ENCODE measurements around the gene BCKDHA.

The BCKDHA gene

DNA sequence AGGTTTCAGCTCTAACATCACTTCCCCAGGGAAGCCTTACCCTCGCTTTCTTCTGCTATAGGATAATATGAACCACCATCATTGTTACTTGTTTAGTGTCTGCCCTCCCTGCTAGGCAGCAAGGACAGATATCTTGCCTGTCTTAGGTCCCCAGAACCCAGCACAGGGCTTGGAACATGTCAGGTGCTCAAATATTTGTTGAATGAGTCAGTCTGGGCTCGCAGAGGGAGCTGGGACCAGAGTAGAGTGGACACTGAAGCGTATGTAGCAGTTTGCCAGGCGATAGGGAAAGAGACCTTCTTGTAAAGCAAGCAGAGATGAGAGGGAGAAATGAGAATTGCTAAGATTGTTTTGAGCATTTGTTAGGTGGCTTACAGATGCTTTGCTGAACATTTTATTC lies 11.7 kb downstream of the BCKDHA start:
- TF ChIP-seq, protein P1, sequence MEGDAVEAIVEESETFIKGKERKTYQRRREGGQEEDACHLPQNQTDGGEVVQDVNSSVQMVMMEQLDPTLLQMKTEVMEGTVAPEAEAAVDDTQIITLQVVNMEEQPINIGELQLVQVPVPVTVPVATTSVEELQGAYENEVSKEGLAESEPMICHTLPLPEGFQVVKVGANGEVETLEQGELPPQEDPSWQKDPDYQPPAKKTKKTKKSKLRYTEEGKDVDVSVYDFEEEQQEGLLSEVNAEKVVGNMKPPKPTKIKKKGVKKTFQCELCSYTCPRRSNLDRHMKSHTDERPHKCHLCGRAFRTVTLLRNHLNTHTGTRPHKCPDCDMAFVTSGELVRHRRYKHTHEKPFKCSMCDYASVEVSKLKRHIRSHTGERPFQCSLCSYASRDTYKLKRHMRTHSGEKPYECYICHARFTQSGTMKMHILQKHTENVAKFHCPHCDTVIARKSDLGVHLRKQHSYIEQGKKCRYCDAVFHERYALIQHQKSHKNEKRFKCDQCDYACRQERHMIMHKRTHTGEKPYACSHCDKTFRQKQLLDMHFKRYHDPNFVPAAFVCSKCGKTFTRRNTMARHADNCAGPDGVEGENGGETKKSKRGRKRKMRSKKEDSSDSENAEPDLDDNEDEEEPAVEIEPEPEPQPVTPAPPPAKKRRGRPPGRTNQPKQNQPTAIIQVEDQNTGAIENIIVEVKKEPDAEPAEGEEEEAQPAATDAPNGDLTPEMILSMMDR (IDR thresholded peaks at IDR 0.05; ENCODE audit: insufficient read depth, low read length, poor library complexity, severe bottlenecking), result no peak
- H3K4me3 ChIP-seq (replicated peaks; ENCODE audit: low read depth, low read length), result no peak overlapping the region
- no peak for DNase-seq (ENCODE audit: extremely low read depth, insufficient read length)
- H3K36me3 ChIP-seq (ENCODE audit: control insufficient read depth, insufficient read depth, low read length), result peaks cover 6% of the 10 kb centered on the region
- no peaks in the 10 kb centered on the region for H3K27me3 ChIP-seq (replicated peaks; ENCODE audit: control insufficient read depth, insufficient read depth, low read length)

DNA sequence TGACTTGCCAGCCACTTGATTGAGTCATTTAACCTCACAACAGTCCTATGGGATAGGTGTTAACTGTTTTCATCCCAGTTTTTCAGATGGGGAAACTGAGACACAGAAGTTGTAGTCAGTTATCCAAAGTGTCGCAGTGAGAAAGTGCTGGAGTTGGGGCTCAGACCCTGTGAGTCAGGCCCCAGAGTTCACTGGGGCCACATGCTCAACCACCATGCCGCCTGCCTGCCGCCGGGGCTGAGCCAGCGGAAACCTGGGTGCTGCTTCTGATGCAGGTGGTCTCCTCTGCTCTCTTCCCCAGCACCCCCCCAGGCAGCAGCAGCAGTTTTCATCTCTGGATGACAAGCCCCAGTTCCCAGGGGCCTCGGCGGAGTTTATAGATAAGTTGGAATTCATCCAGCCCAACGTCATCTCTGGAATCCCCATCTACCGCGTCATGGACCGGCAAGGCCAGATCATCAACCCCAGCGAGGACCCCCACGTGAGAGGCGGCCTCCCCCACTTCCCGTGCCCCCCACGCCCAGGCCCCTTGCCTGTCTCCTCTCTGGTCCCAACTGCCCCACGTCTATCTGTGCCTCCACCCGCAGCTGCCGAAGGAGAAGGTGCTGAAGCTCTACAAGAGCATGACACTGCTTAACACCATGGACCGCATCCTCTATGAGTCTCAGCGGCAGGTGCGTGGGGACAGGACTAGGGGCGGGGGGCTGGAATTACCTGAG lies 12.9 kb downstream of the BCKDHA start:
- Histone ChIP-seq H3K4me3 (replicated peaks; ENCODE audit: low read depth, low read length) (no peak overlapping the region), H3K36me3 (ENCODE audit: control insufficient read depth, insufficient read depth, low read length) (peaks cover 16% of the 10 kb centered on the region), H3K27me3 (replicated peaks; ENCODE audit: control insufficient read depth, insufficient read depth, low read length) (no peaks in the 10 kb centered on the region)
- no peak for DNase-seq (ENCODE audit: extremely low read depth, insufficient read length)
- TF ChIP-seq, protein P1 (IDR thresholded peaks at IDR 0.05; ENCODE audit: insufficient read depth, low read length, poor library complexity, severe bottlenecking), result no peak

DNA sequence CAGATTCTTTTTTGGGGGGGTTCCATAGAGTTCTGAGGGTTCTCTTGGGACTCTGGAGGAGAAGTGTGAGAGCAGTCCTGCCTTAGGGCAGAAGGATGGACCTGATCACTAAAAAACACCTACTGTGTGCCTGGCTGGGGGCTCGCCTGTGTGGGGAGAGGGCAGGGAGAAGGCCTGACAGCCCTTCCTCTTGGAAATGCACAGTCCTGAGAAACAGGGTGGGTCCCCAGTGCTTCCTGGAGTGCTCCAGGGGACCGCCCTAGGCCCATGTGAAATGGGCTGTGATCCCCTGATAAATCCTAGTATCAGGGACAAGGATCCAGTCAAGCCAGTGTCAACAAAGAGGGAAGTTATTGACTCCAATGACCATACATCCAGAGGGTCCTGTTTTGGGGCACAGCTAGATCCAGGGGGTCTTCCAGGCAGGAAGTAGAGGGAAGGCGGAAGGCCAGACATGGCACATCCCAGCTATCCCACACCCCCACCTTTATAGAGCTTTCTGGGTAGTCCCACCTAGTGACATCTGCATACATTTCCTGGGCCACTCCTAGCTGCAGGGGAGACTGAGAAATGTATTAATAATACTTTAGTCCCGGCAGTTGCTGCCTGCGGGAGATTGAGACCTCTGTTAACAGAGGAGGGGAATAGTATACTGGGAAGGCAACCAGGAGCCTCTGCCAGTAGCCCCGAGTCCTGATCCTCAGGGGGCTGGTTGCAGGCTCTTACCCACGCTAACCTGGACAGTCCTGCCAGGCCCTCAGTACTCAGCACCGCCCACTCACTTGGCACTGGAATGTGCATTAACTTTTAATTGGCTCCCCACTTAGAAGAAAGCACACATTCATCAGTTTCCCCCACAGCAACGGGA lies 13.7 kb downstream of the BCKDHA start:
- no peak for DNase-seq (ENCODE audit: extremely low read depth, insufficient read length)
- peaks cover 18% of the 10 kb centered on the region for H3K36me3 ChIP-seq (ENCODE audit: control insufficient read depth, insufficient read depth, low read length)

DNA sequence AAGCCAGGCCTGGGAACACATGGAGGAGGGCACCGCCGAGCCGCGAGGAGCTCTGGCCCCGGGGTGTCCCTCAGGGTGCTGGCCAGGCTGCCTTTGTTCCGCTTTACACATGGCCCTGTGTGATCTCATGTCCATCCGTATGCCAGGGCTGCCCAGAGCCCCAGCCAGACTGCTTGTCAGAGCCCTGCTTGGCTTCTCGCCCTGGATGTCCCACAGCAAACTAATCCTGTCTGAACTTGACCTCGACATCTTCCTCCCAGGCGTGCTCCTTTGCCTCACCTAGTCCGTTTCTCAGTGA lies 14.3 kb downstream of the BCKDHA start:
- no peak overlapping the region for H3K4me3 ChIP-seq (replicated peaks; ENCODE audit: low read depth, low read length)
- no peaks in the 10 kb centered on the region for H3K27me3 ChIP-seq (replicated peaks; ENCODE audit: control insufficient read depth, insufficient read depth, low read length)
- no peak for DNase-seq (ENCODE audit: extremely low read depth, insufficient read length)
- TF ChIP-seq, protein P1 (IDR thresholded peaks at IDR 0.05; ENCODE audit: insufficient read depth, low read length, poor library complexity, severe bottlenecking), result no peak
- H3K36me3 ChIP-seq (ENCODE audit: control insufficient read depth, insufficient read depth, low read length), result peaks cover 18% of the 10 kb centered on the region

More for the DNA sequence above, 13.7 kb downstream of the BCKDHA start:
- H3K27me3 ChIP-seq (replicated peaks; ENCODE audit: control insufficient read depth, insufficient read depth, low read length), result no peaks in the 10 kb centered on the region
- TF ChIP-seq, protein P1 (IDR thresholded peaks at IDR 0.05; ENCODE audit: insufficient read depth, low read length, poor library complexity, severe bottlenecking), result no peak
- H3K4me3 ChIP-seq (replicated peaks; ENCODE audit: low read depth, low read length), result no peak overlapping the region

DNA sequence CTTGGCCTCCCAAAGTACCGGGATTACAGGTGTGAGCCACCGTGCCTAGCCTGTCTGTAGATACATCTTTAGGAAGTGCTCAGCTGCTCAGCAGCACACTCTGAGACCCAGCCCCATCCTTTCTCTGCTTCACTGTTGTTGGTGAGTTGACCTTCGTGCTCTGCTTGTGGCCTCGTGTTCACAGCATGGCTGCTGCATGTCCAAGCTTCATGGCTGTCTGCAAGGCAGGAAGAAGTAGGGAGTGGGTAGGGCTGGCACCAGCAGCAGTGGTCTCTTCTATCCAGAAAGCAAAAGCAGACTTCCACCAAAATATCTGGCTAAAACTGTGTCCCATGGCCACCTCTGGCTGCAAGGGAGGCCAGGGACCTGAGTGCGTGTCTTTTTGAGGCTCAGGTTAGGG lies 15.3 kb downstream of the BCKDHA start:
- H3K4me3 ChIP-seq (replicated peaks; ENCODE audit: low read depth, low read length), result no peak overlapping the region
- H3K36me3 ChIP-seq (ENCODE audit: control insufficient read depth, insufficient read depth, low read length), result peaks cover 18% of the 10 kb centered on the region
- no peak for DNase-seq (ENCODE audit: extremely low read depth, insufficient read length)
- TF ChIP-seq, protein P1 (IDR thresholded peaks at IDR 0.05; ENCODE audit: insufficient read depth, low read length, poor library complexity, severe bottlenecking), result no peak
- no peaks in the 10 kb centered on the region for H3K27me3 ChIP-seq (replicated peaks; ENCODE audit: control insufficient read depth, insufficient read depth, low read length)
